AG09309 (cell line): ENCODE measurements around the gene TRA2B.

ENCODE experiments used
- DNase-seq: peaks from one replicate; pipeline ENCODE4 v3.0.0-alpha.2; 2010; ENCODE audit warnings: low read depth
- H3K4me3 ChIP-seq: 2 replicates; pipeline ENCODE4 v1.5.1; 2011; ENCODE audit warnings: mild to moderate bottlenecking, low read depth, low read length, moderate library complexity; ENCODE audit not compliant: control insufficient read depth
- CTCF ChIP-seq: IDR thresholded peaks from 2 replicates; pipeline ENCODE4 v1.5.1; 2011; ENCODE audit warnings: mild to moderate bottlenecking, low read depth, low read length, inconsistent platforms; ENCODE audit not compliant: insufficient read depth, control insufficient read depth; ENCODE audit errors: missing control alignments

Gene TRA2B

GRCh38 chr3:185942907-185943759 is 5.3 kb upstream of the TRA2B start:
- peak; percentile 43 for DNase-seq

GRCh38 chr3:185942396-185942795 is 4.6 kb upstream of the TRA2B start:
- DNase-seq, result no peak
- TF ChIP-seq CTCF, result no peak

More at GRCh38 chr3:185942907-185943759, 5.3 kb upstream of the TRA2B start:
- no peak overlapping the region for H3K4me3 ChIP-seq
- TF ChIP-seq CTCF, result peak; percentile 98

GRCh38 chr3:185940951-185941350 is 3.1 kb upstream of the TRA2B start:
- TF ChIP-seq CTCF, result no peak
- H3K4me3 ChIP-seq, result no peak overlapping the region
- DNase-seq, result no peak

More at GRCh38 chr3:185942396-185942795, 4.6 kb upstream of the TRA2B start:
- H3K4me3 ChIP-seq, result no peak overlapping the region

- no peak for TF ChIP-seq CTCF
- no peak for DNase-seq
Measured at GRCh38 chr3:185939721-185940120, 1.9 kb upstream of the TRA2B start.

GRCh38 chr3:185936814-185937688 is 763 bp downstream of the TRA2B start:
- no peak for TF ChIP-seq CTCF
- peak overlapping the region; percentile 76 for H3K4me3 ChIP-seq
- peak; percentile 44 for DNase-seq

More at GRCh38 chr3:185939721-185940120, 1.9 kb upstream of the TRA2B start:
- H3K4me3 ChIP-seq, result no peak overlapping the region

GRCh38 chr3:185936273-185936629 is 1.6 kb downstream of the TRA2B start:
- no peak for TF ChIP-seq CTCF
- peak overlapping the region; percentile 76 for H3K4me3 ChIP-seq
- no peak for DNase-seq
